ENCODE data around the gene WDR86. TPM values are rescaled to one million over a fixed set of nuclear protein-coding genes. Genes with fewer than 3 reads are reported as not detected.

WDR86 gene
- total and polyA plus RNA-seq, 8 donors: 0.85 to 24.1 (median 19.5) TPM

DNA sequence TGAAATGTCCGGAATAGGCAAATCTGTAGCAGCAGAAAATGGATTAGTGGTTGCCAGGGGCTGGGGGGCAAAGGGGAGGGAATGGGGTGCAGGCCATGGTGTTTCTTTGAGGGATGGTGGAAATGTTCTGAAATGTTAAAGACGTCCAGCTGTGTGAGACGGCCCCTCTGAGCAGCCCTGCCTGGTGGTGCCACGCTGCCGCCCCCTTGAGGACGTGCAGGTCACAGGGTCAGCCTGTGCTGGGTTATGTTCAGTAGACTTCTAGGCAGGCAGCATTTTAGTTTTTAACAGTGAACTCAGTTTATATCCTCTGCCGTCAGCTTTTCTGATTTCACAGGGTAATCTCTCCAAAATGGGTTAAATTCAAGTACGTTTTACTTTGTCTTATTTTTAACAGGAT, 58.8 kb downstream of the WDR86 start:
- Histone ChIP-seq H3K27ac (peak overlapping the region in 1 of 2 donors; percentile 88), H3K27me3 (no peaks in the 10 kb centered on the region), H3K36me3 (peaks cover 0 to 73% of the 10 kb centered on the region in 2 donors), H3K4me1 (peaks cover 0 to 34% of the 10 kb centered on the region in 2 donors), H3K4me3 (no peak overlapping the region), H3K9me3 (no peaks in the 10 kb centered on the region)
- TF ChIP-seq, protein P1, sequence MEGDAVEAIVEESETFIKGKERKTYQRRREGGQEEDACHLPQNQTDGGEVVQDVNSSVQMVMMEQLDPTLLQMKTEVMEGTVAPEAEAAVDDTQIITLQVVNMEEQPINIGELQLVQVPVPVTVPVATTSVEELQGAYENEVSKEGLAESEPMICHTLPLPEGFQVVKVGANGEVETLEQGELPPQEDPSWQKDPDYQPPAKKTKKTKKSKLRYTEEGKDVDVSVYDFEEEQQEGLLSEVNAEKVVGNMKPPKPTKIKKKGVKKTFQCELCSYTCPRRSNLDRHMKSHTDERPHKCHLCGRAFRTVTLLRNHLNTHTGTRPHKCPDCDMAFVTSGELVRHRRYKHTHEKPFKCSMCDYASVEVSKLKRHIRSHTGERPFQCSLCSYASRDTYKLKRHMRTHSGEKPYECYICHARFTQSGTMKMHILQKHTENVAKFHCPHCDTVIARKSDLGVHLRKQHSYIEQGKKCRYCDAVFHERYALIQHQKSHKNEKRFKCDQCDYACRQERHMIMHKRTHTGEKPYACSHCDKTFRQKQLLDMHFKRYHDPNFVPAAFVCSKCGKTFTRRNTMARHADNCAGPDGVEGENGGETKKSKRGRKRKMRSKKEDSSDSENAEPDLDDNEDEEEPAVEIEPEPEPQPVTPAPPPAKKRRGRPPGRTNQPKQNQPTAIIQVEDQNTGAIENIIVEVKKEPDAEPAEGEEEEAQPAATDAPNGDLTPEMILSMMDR (IDR thresholded peaks at IDR 0.05): no peak
- intact Hi-C loops (cut with DNase I): loop anchor here in 1 of 2 donors (5.0 kb wide), 1 partner anchor 39 kb away; no protein-coding TSS in a partner anchor
- DNase-seq (no peak), ATAC-seq (no peak)

DNA sequence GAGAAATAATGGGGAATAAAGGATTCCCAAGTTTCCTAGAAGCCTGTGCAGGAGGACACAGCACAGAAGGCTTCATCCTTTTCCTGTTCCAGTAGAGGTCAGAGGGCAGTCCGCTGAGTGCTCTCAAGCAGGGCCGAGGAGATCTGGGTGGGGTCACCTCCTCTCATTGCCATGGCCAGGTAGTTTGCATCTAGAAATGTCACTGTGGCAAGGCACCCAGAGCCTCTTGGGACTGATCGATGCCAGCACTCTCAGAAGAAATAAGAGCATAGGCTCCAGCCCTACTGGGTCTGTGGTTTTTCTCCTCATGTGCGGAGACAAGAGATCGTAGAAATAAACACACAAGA, 60.4 kb downstream of the WDR86 start:
- Histone ChIP-seq H3K27ac (peak overlapping the region; percentile 76 to 88), H3K4me1 (peaks cover 0 to 34% of the 10 kb centered on the region in 2 donors), H3K27me3 (no peaks in the 10 kb centered on the region), H3K9me3 (no peaks in the 10 kb centered on the region), H3K4me3 (peak overlapping the region; percentile 2 to 45), H3K36me3 (peaks cover 0 to 70% of the 10 kb centered on the region in 2 donors)
- ATAC-seq: peak; percentile 73
- TF ChIP-seq, protein P1 (IDR thresholded peaks at IDR 0.05): no peak
- DNase-seq: no peak
- intact Hi-C loops (cut with DNase I): no loop called here

DNA sequence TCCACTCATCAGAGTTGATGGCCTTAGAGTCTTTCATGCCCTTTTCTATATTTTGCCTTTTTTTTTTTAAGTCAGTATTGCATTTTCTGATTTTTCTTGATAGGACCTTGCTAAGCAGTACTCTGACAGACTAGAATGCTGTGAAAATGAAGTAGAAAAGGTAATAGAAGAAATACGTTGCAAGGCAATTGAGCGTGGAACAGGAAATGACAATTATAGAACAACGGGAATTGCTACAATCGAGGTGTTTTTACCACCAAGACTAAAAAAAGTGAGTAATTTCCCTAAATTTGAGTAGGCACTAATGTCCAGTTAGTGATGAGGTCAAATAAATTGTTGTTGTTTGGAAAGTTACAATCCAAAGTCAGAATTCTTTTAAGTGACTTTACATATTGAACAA, 60.9 kb downstream of the WDR86 start:
- H3K36me3 ChIP-seq: peaks cover 0 to 65% of the 10 kb centered on the region in 2 donors
- peaks cover 0 to 34% of the 10 kb centered on the region in 2 donors for H3K4me1 ChIP-seq
- H3K9me3 ChIP-seq: no peaks in the 10 kb centered on the region
- H3K27ac ChIP-seq: peak overlapping the region in 1 of 2 donors; percentile 88
- intact Hi-C loops (cut with DNase I): no loop called here
- H3K4me3 ChIP-seq: no peak overlapping the region
- TF ChIP-seq, protein P1 (IDR thresholded peaks at IDR 0.05): no peak
- DNase-seq (no peak), ATAC-seq (no peak)
- H3K27me3 ChIP-seq: no peaks in the 10 kb centered on the region

DNA sequence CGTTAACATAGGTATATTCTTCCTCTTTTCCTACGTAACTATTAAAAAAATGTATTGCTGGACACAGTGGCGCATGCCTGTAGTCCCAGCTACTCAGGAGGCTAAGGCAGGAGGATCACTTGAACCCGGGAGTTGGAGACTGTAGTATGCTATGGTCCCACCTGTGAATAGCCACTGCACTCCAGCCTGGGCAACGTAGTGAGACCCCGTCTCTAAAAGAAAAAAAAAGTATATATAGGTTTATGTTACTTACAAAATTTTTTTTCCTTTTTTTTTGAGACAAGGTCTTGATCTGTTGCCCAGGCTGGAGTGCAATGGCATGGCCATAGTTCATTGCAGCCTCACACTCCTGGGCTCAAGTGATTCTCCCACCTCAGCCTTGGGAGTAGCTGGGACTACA, 62.6 kb downstream of the WDR86 start:
- Histone ChIP-seq H3K9me3 (no peaks in the 10 kb centered on the region), H3K27me3 (no peaks in the 10 kb centered on the region), H3K27ac (no peak overlapping the region), H3K4me3 (no peak overlapping the region), H3K36me3 (peaks cover 0 to 47% of the 10 kb centered on the region in 2 donors), H3K4me1 (peaks cover 6 to 46% of the 10 kb centered on the region in 2 donors)
- DNase-seq (no peak), ATAC-seq (no peak)
- intact Hi-C loops (cut with DNase I): no loop called here
- TF ChIP-seq, protein P1 (IDR thresholded peaks at IDR 0.05): no peak

DNA sequence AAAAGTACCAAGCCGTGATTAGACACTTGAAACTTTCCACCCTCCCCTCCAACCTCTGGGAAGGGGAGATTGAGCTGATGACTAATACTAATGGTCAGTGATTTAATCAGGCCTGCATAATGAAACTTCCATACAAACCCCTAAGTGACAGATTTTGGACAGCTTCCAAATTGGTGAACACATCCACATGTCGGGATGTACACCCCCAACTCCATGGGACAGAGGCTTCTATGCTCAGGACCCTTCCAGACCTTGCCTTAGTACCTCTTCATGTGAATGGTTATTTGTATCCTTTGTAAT, 63.4 kb downstream of the WDR86 start:
- Histone ChIP-seq H3K27me3 (no peaks in the 10 kb centered on the region), H3K27ac (no peak overlapping the region), H3K4me1 (peaks cover 6 to 40% of the 10 kb centered on the region in 2 donors), H3K36me3 (peaks cover 0 to 42% of the 10 kb centered on the region in 2 donors), H3K9me3 (no peaks in the 10 kb centered on the region), H3K4me3 (no peak overlapping the region)
- DNase-seq: no peak
- TF ChIP-seq, protein P1 (IDR thresholded peaks at IDR 0.05): no peak
- ATAC-seq: no peak
- intact Hi-C loops (cut with DNase I): no loop called here
